ENCODE measurements around the gene ADAMTS8. TPM values are rescaled to one million over a fixed set of nuclear protein-coding genes. Genes with fewer than 3 reads are reported as not detected.
A peak's percentile ranks its signal among the peaks of the same experiment; 100 is the strongest.

Gene ADAMTS8
- polyA plus RNA-seq, 1 experiment, result 17.6 TPM

- ChIA-PET POLR2A (interaction anchor here (0.9 to 1.3 kb wide), 5 partner anchors 12 to 38 kb away, joined by 3 to 8 read pairs (median 6); no protein-coding TSS in a partner anchor), CTCF (interaction anchor here (1.0 to 1.4 kb wide), 5 partner anchors 14 to 474 kb away, joined by 3 to 6 read pairs (median 4); no protein-coding TSS in a partner anchor)
- DNase-seq (ENCODE audit: low read depth, low spot score), result no peak
- no peak for TF ChIP-seq CTCF (IDR thresholded peaks at IDR 0.05; ENCODE audit: low read depth, low read length)
- Histone ChIP-seq H3K27me3 (ENCODE audit: control insufficient read depth, insufficient read depth, low read length) (peaks cover 43% of the 10 kb centered on the region), H3K4me3 (ENCODE audit: low read depth, low read length) (no peak overlapping the region), H3K27ac (ENCODE audit: low read depth, low read length) (peak overlapping the region; percentile 83), H3K9me3 (ENCODE audit: control insufficient read depth, insufficient read depth, low read length) (peaks cover 1% of the 10 kb centered on the region; the same call in 1 of the 2 replicates)
Measured at GRCh38 chr11:130421199-130421585, 7.2 kb downstream of the ADAMTS8 start.

- no peak overlapping the region for H3K4me3 ChIP-seq (ENCODE audit: low read depth, low read length)
- H3K9me3 ChIP-seq (ENCODE audit: control insufficient read depth, insufficient read depth, low read length), result peaks cover 6% of the 10 kb centered on the region; the same call in 1 of the 2 replicates
- no peak for DNase-seq (ENCODE audit: low read depth, low spot score)
- H3K27ac ChIP-seq (ENCODE audit: low read depth, low read length), result peak overlapping the region; percentile 83
- CTCF ChIA-PET, result interaction anchor here (1.0 to 1.2 kb wide), 4 partner anchors 15 to 442 kb away, joined by 3 to 6 read pairs (median 4); no protein-coding TSS in a partner anchor
- no peak for TF ChIP-seq CTCF (IDR thresholded peaks at IDR 0.05; ENCODE audit: low read depth, low read length)
- POLR2A ChIA-PET, result interaction anchor here (0.9 to 1.3 kb wide), 5 partner anchors 12 to 37 kb away, joined by 3 to 8 read pairs (median 6); no protein-coding TSS in a partner anchor
- H3K27me3 ChIP-seq (ENCODE audit: control insufficient read depth, insufficient read depth, low read length), result peaks cover 38% of the 10 kb centered on the region
Measured at GRCh38 chr11:130420478-130421198, 7.8 kb downstream of the ADAMTS8 start.

- no peak for TF ChIP-seq CTCF (IDR thresholded peaks at IDR 0.05; ENCODE audit: low read depth, low read length)
- ChIA-PET CTCF (interaction anchor here (0.9 to 1.7 kb wide), 4 partner anchors 13 to 476 kb away, joined by 3 to 5 read pairs (median 4); no protein-coding TSS in a partner anchor), POLR2A (interaction anchor here (0.7 to 1.9 kb wide), 3 partner anchors 15 to 35 kb away, joined by 8 to 10 read pairs (median 9); no protein-coding TSS in a partner anchor)
- Histone ChIP-seq H3K9me3 (ENCODE audit: control insufficient read depth, insufficient read depth, low read length) (peaks cover 6% of the 10 kb centered on the region; the same call in 1 of the 2 replicates), H3K27ac (ENCODE audit: low read depth, low read length) (peak overlapping the region; percentile 47), H3K27me3 (ENCODE audit: control insufficient read depth, insufficient read depth, low read length) (peaks cover 22% of the 10 kb centered on the region), H3K4me3 (ENCODE audit: low read depth, low read length) (no peak overlapping the region)
- no peak for DNase-seq (ENCODE audit: low read depth, low spot score)
Measured at GRCh38 chr11:130418756-130419155, 9.7 kb downstream of the ADAMTS8 start.

- POLR2A ChIA-PET, result interaction anchor here (0.6 to 1.9 kb wide), 6 partner anchors 15 to 148 kb away, joined by 3 to 10 read pairs (median 7); no protein-coding TSS in a partner anchor
- CTCF ChIA-PET, result interaction anchor here (0.9 to 2.7 kb wide), 3 partner anchors 13 to 477 kb away, joined by 5 to 9 read pairs (median 5); no protein-coding TSS in a partner anchor
- TF ChIP-seq CTCF (IDR thresholded peaks at IDR 0.05; ENCODE audit: low read depth, low read length), result no peak
Measured at GRCh38 chr11:130418210-130418609, 10.2 kb downstream of the ADAMTS8 start.

More at GRCh38 chr11:130418210-130418609, 10.2 kb downstream of the ADAMTS8 start:
- Histone ChIP-seq H3K27me3 (ENCODE audit: control insufficient read depth, insufficient read depth, low read length) (peaks cover 18% of the 10 kb centered on the region), H3K4me3 (ENCODE audit: low read depth, low read length) (no peak overlapping the region), H3K9me3 (ENCODE audit: control insufficient read depth, insufficient read depth, low read length) (peaks cover 6% of the 10 kb centered on the region; the same call in 1 of the 2 replicates), H3K27ac (ENCODE audit: low read depth, low read length) (peak overlapping the region; percentile 47)
- no peak for DNase-seq (ENCODE audit: low read depth, low spot score)
